Peyer's patch (tissue), 4 donors: ENCODE results near the gene POLR2L.

ENCODE experiments used
- POLR2A ChIP-seq, 2 donors: fragments of 450-650 bp; IDR thresholded peaks; one replicate each; pipeline ENCODE4 v1.5.1; 2017; ENCODE audit warnings: antibody characterized with exemption in 2 of 2, mild to moderate bottlenecking in 2 of 2, moderate library complexity in 2 of 2
- TF ChIP-seq, protein P1 (sequence below), 6 experiments: fragments of 450-650 bp in 4 of 6; fragments of 200-600 bp in 2 of 6; sonication (generic) in 1 of 6; IDR thresholded peaks; one replicate each; pipeline ENCODE4 v1.5.1; 2017 to 2019; ENCODE audit warnings: antibody characterized with exemption in 6 of 6, mild to moderate bottlenecking in 3 of 6, moderate library complexity in 1 of 6

DNA sequence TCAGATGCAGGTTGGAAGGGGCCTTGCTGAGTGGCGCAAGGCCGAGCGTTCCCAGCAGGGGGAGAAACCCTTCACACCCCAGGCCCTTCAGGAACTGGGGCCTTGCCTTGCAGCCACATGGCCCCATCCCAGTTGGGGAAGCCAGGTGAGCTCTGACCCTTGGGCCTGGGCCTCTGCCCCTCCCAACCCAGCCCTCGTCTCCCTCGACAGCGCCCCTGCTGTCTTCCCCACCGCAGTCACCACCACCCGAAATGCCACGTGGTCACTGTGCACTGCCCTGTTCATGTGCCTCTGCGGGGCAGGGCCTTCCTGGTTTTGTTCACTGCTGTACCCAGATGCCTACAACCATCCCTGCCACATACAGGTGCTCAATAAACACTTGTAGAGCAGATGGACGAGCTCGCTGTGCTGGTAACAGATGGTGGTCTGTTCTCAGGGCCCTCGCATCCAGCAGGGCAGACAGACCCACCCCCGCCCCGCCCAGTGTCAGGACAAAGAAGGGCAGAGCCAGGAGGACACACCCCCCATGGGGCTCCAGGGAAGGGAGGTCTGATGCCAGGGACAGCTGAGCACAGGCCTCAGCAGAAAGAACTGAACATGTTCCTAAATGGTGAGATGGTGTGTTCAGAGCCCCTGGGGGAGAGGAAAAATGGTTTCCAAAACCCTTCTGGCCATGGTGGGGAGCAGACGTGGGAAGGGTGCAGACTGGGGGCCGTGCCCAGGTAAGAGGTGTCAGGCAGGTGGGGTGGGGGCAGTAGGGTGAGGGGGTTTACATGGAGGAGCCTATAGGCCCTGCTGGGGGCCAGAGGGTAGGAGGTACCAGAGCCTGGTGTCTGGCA is 3.7 kb downstream of the POLR2L start:
- TF ChIP-seq, protein P1, sequence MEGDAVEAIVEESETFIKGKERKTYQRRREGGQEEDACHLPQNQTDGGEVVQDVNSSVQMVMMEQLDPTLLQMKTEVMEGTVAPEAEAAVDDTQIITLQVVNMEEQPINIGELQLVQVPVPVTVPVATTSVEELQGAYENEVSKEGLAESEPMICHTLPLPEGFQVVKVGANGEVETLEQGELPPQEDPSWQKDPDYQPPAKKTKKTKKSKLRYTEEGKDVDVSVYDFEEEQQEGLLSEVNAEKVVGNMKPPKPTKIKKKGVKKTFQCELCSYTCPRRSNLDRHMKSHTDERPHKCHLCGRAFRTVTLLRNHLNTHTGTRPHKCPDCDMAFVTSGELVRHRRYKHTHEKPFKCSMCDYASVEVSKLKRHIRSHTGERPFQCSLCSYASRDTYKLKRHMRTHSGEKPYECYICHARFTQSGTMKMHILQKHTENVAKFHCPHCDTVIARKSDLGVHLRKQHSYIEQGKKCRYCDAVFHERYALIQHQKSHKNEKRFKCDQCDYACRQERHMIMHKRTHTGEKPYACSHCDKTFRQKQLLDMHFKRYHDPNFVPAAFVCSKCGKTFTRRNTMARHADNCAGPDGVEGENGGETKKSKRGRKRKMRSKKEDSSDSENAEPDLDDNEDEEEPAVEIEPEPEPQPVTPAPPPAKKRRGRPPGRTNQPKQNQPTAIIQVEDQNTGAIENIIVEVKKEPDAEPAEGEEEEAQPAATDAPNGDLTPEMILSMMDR (IDR thresholded peaks at IDR 0.05): peak in 4 of 6 experiments; percentile 6 to 38 (median 24)
- no peak for TF ChIP-seq POLR2A (IDR thresholded peaks at IDR 0.05)
